GM19328 (cell line): ENCODE measurements around the gene ZNF598.
A peak's percentile ranks its signal among the peaks of the same experiment; 100 is the strongest.
"Not testable (repeated sequence)": the region's sequence is repeated elsewhere in the genome, so short reads cannot be mapped to it uniquely, and the experiment has no call there.

Experiments used
- ATAC-seq: cut with Tn5 transposase; IDR thresholded peaks from one replicate; pipeline ENCODE4 v1.9.1; 2021; ENCODE audit warnings: mild to moderate bottlenecking, moderate library complexity; ENCODE audit not compliant: unreplicated experiment

The ZNF598 gene

DNA sequence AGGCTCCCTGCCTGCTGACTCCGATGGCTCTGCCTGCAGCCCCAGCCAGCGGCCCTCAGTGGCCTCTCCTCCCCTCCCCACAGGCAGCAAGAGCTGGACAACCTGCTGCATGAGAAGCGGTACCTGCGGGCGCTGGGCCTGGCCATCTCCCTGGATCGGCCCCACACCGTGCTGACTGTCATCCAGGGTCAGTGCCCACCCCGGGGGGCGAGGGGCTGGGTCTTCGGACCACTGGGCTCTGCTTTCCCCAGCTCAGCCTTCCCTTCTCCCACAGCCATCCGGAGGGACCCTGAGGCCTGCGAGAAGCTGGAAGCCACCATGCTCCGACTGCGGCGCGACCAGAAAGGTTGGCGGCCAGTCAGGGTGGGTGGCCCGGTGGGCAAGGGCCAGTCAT, 31.7 kb downstream of the ZNF598 start:
- no peak for ATAC-seq

DNA sequence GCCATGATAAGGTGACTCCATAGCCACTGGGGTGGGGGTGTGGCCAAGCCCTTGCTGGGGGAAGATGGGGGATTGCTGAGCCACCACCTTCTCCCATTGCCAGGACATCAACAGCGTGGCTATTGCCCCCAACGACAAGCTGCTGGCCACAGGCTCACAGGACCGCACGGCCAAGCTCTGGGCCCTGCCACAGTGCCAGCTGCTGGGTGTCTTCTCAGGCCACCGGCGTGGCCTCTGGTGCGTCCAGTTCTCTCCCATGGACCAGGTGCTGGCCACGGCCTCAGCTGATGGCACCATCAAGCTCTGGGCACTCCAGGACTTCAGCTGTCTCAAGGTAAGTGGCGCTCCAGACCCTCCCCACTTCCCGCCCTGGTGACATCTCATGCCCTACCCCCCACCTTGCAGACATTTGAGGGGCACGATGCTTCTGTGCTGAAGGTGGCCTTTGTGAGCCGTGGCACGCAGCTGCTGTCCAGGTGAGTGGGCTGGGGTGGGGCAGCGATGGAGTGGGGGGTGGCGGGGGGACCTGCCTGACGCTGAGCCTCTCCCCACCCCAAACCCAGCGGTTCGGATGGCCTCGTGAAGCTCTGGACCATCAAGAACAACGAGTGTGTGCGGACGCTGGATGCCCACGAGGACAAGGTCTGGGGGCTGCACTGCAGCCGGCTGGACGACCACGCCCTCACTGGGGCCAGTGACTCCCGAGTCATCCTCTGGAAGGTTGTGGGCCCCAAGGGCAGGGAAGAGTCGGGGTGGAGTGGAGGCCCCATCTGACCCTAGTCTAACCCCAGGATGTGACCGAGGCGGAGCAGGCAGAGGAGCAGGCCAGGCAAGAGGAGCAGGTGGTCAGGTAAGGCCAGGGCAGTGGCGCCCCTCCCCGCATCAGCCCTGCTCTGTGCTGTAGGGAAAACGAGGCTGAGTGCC, 32.4 kb downstream of the ZNF598 start:
- no peak for ATAC-seq

DNA sequence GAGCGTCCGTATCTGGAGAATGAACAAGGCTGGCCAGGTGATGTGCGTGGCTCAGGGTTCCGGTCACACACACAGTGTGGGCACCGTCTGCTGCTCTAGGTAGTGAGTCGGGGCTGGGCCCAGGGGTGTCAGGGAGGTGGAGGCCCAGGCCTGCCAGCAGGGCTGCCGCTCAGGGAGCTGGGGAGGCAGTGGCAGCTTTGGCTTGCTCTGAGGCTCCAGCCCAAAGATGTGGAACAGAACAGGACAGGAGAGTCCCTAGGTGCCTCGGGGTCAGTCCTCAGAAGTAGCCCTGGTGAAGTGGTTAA, 33.5 kb downstream of the ZNF598 start:
- ATAC-seq: no peak

DNA sequence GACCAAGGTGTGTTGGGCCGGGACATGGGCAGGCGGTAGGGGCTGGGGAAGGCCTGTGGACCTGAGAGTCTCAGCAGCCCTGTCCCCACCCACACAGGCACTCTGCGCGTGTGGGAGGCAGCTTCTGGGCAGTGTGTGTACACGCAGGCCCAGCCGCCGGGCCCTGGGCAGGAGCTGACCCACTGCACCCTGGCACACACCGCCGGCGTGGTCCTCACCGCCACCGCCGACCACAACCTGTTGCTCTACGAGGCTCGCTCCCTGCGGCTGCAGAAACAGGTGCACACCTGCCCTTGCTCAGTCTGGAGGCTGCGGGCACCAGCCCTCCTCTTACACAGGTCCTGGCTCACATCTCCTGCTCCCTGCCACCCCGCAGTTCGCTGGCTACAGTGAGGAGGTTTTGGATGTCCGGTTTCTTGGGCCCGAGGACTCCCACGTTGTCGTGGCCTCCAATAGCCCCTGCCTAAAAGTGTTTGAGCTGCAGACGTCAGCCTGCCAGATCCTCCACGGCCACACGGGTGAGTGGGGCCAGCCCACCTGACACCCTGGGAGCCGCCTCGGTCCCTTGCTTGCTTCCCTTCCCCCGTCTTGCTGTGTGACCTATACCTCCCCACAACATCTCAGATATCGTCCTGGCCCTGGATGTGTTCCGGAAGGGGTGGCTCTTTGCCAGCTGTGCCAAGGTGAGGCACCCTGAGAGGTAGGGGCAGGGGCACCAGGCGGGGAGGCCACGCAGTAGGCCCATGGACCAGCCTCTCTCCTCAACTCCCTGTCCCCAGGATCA, 34.0 kb downstream of the ZNF598 start:
- no peak for ATAC-seq

DNA sequence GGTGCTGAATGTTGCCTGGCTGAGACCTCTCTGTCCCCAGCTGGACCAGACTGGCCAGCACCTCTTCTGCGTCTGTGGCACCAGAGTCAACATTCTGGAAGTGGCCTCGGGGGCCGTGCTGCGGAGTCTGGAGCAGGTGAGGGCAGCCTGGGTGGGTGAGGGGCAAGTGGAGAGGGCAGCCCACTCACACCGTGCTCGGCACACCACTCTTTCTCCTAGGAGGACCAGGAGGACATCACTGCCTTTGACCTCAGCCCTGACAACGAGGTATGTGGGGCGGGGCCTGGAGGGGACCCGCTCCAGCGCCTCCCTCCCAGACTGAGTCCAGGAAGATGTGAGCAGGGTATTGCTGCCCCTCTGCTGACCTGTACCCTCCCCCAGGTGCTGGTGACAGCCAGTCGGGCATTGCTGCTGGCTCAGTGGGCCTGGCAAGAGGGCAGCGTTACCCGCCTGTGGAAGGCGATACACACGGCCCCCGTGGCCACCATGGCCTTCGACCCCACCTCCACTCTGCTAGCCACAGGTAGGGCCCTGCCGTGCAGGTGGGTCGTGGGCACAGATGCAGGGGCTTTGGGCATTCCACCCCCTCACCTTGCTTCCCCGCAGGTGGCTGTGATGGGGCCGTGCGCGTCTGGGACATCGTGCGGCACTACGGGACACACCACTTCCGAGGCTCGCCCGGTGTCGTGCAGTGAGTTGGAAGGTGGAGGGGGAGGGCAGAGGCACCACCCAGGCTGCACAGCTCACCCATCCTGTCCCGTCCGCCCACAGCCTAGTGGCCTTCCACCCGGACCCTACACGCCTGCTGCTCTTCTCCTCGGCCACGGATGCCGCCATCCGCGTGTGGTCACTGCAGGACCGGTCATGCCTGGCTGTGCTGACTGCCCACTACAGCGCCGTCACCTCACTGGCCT, 35.2 kb downstream of the ZNF598 start:
- no peak for ATAC-seq

DNA sequence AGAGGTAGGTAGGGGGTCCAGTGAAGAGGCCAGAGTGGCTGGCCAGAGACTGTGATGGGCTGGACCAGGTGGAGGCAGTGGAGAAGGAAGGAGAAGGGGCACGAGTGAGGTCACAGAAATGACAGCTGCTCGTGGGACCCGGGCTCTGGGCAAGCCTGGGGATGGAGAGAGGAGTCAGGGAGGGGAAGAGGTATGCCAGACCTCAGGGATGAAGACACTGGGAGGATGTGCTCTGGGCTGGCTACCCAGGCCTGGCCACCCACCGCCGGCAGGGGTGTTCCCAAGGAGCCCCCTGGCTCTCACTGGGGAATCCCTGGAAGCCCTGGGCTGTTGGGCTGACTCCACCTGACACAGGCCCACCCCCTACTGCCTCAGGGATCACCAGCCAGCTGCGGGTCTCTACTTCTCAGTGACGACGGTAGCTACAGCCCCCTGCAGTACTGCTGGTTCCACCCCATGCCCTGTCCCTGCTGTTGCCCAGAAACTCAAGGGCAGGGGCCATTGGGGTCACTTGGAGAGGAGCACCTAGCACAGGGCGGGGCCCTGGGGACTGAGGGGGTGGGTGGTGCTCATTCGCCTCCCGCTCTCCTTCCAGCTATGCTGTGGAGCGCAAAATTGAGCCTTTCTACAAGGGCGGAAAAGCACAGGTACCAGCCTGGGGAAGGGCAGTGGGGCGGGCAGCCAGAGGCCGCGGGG, 36.0 kb downstream of the ZNF598 start:
- ATAC-seq: no peak

DNA sequence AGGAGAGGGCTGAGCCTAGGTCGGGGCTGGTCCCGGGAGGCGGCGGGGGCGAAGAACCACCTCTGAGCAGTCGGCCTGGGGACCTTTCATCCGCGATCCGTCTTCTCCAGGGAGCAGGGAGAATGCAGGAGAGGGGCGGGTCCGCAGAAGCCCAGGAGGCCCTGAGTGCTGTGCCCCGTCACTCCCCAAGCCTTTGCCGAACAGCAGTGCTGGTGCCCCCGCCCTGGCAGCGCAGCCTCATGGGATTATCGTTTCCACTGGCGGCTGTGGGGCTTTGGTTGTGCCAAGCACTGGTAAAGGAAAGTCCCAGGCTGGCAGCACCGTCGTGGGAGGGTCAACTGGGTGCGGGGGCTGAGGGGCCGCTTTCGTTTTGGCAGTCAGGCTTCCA, 37.1 kb downstream of the ZNF598 start:
- no peak for ATAC-seq

DNA sequence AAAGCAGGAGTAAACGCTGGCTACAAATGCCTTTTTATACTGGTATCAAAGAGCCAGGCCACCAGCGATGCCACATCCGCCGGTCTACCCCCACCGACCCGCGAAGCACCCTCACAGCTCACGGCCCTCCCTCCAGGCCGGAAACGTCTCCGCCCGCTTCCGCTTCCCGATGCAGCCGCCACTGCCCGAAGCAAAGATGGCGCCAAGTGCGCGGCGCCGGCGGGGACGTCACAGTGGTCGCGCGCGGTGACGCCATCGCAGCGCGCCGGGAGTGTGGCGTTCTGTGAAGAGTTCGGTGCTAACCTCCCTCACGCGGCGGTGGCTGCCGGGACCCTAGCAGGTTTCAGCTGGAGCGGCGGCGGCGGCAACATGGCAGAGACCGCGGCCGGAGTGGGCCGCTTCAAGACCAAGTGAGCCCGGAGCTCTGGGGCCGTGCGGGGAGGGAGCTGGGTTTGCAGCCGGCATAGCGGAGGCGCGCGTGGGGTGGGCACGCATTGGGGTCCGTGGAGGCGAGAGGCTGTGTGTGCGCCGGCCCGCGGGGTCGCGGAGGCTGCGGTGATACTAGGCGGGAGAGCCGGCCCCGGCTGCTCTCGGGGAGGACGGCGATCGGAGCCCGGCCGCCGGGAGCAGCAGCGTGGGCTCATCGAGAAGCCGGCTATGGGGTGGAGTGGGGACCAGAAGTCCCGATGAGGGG, 37.7 kb downstream of the ZNF598 start, which contains the start of gene TBL3:
Gene TBL3 (plus strand): TSS at position 258 of the 694 bp plus-strand sequence. CDS start 112 bp downstream, at position 370.
- peak; percentile 65 for ATAC-seq

DNA sequence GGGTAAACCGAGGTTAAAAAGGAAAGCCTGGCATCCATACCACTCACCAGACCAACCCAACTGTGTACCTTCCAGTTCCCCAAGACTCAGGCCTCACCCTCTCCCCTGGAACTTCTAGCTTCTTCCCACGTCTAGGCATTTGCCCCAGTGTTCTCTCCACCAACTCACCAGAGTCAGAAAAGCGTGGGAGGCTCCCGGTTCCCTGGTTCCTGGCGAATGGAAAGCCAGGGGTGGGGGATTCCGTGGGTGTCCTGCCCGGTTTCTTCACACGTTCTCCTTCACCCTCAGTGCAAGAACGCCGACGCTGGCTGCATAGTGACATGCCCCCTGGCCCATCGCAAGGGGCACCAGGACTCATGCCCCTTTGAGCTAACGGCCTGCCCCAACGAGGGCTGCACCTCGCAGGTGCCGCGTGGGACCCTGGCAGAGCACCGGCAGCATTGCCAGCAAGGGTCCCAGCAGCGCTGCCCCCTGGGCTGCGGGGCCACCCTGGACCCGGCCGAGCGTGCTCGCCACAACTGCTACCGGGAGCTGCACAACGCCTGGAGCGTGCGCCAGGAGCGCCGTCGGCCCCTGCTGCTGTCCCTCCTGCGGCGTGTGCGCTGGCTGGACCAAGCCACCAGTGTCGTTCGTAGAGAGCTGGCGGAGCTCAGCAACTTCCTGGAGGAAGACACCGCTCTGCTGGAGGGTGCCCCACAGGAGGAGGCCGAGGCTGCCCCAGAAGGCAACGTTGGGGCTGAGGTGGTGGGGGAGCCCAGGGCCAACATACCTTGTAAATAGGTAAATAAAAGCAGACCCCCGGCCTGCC, 41.3 kb downstream of the ZNF598 start:
- no peak for ATAC-seq

DNA sequence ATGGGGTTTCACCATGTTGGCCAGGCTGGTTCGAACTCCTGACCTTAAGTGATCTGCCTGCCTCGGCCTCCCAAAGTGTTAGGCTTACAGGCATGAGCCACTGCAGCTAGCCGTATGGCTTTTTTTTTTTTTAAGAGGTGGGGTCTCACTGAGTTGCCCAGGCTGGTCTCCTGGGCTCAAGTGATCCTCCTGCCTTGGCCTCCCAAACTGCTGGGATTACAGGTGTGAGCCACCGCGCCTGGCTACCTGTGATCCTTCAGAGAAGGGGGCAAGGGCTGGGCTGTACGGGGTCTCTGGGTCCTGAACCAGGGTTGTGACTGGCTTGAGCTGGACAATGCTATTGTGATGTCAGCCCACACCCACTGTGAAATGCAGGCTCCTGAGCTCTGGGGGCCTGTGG, 43.2 kb downstream of the ZNF598 start, which contains the start of gene RNF151:
Gene RNF151 (plus strand): TSS at position 397 of the 400 bp plus-strand sequence. CDS start 26 bp downstream, outside the sequence.
- no peak for ATAC-seq

DNA sequence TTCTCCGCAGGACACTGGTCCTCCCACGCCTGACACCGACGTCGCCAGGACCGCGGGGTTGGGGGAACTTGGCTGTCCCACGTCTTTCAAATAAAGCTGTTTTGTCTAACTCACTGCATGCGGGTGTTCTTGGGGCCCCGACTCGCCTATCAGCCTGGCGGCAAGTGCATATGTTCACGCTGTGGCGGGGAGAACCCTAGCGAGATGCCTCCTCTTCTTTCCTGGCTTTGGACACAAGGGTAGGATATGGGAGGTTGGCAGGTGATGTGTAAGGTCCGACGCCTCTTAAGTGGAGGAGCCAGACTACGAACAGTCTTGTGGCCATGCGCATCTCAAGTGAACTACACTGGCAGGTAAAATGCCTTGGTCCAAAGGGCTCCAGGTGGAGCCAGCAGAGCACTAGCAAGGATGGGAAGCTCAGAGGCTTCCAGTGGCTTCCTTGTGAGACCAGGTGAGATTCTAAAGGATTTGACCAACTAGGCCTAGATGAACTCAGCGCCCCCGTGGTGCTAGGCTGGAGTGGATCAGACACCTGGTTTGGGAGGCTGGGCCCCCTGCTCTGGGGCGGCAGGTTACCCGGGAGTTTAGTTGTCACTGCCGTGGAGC, 44.1 kb downstream of the ZNF598 start:
- no peak for ATAC-seq

DNA sequence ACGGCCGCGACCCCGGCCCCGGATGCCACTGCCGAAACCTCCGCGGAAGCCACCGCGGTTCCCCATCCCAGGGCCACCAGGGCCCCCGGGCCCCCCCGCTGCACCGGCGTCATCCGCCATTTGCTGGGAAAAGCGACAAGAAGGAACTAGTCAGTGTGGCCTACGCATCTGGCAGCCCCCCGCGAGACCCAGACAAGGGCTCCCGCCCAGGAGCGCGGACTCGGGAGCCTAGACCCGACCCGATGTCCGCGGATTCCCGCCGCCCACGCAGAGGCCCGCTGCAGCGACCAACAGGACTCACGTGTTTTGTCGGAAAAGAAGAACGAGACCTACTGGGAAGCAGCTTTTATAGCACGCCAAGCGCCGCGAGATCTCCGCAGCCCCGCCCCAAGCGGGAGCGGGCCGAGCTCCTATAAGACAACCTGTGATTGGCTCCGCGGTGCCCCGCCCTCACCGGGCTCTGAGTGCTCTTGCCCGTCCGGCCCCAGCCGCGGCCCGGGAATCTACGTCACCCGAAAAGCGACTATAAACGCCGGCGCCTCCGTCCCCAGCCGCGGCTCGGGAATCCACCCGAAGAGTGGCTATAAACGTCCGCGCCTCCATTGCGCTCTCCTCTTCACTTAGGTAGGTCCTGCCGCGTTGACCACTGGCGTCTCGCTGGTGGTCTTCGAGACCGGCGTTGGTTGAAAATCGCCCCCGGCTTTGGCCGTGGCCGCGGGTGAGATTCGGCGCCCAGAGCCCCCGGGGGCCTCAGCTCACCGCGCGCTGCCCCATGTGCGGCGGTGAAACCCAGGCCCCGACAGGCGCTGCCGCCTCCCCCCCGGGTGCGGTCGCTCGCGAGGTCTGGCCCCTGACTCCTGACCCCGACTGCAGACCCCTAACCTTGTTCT, 44.9 kb downstream of the ZNF598 start, which contains the start of gene RPS2:
Gene RPS2 (minus strand): TSS at position 321 of the 890 bp plus-strand sequence. CDS start 201 bp downstream, at position 120.
- ATAC-seq: peak; percentile 63

DNA sequence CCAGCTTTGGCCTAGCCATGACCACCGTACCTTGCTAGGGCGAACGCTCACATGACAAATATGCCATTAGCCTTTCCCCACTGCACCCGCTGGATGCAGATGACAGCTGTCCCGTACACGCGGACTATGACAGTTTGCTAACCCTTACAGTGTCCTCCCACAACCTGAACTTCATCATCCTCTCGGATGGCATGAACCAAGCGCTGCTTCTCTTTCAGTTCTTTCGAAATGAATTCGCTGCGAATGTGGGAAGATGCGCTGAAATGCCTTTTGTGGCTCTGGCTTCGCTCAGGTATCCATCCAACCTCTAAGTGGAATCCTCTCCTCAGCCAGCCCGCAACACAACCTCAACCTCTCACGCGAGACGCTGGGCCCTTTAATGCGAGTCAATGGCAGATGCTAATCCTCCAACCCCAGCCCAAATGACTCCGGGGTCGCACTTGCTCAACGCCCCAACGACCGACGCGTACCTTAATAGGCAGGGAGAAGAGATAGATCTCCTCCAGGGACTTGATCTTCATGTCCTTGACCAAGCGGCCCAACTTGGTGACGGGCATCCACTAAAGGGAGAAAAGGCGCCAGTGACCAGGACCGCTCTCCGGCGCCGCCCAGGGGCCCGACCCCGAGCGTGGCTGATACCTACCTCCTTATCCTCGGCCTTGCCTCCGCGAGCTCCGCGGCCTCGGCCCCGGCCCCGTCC, 45.7 kb downstream of the ZNF598 start:
- ATAC-seq: peak; percentile 2

DNA sequence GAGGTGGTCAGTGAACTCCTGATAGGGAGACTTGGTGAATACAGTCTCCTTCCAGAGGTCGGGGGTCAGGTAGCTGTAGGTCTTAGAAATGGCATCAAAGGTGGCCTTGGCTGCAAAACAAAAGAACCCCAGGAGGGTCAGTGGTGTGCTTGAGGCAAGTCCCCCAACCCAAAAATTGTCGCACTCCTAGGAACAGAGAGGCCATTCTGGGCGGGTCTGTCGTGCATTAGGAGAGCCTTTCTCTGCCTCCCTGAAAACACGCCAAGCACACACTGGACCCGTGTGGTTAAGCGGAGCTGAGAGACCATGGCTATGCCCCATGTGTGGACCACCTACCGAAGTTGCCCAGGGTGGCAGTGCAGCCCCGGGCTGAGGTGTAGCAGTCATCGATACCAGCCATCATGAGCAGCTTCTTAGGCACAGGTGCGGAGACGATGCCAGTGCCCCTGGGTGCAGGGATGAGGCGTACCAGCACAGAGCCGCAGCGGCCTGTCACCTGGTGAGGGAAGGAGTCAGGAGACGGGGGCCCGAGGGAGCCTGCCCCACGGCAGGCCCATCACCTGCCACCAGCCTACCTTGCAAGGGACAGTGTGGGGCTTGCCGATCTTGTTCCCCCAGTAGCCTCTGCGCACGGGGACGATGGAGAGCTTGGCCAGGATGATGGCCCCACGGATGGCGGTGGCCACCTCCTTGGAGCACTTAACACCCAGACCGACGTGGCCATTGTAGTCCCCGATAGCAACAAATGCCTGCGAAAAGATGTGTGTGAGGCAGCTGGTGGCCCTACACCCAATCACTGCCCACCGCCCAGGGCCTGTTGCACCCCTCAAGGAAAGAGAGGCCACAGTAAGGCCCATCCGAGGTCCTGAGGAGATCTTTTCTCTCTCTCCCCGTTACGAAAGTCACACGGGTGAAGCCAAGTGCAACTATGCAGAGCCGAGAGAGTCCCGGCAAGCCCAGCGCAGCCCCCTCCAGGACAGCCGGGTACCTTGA, 47.2 kb downstream of the ZNF598 start:
- ATAC-seq: not testable (repeated sequence)

DNA sequence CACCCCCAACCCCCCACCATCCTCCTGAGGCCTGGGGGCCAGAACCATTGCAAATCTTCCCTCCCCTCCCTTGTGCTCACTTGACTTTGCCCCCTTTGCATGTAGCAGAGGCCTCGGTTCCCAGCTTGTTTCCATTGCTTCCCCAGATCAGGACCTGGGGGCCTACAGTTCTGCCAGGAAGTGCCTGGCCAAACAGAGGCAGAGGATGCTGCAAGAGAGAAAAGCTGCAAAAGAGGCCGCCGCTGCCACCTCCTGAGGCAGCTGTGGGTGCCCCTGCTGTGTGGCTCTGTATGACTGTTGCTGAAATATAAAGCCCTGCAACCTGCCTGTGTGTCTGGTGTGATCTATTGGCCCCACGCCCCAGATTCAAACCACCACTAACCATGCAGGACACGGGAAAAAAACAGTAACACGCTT, 48.0 kb downstream of the ZNF598 start:
- ATAC-seq: no peak
